ENCODE data around the gene IL17REL. TPM values are rescaled to one million over a fixed set of nuclear protein-coding genes. Genes with fewer than 3 reads are reported as not detected.

IL17REL gene
- total and polyA plus RNA-seq, 4 donors: 0.02 to 0.51 (median 0.19) TPM; not detected in 1

GRCh38 chr22:49953027-49953679, 59.4 kb downstream of the IL17REL start:
- Histone ChIP-seq H3K36me3 (ENCODE audit: control insufficient read depth in 4 of 4, insufficient read depth in 4 of 4, low read length in 4 of 4) (no peaks in the 10 kb centered on the region), H3K27me3 (ENCODE audit: control insufficient read depth in 3 of 3, insufficient read depth in 3 of 3, low read length in 2 of 3) (no peaks in the 10 kb centered on the region), H3K4me1 (ENCODE audit: control insufficient read depth in 5 of 5, insufficient read depth in 5 of 5, low read length in 5 of 5) (peaks cover 0 to 38% (median 32%) of the 10 kb centered on the region in 5 donors), H3K27ac (ENCODE audit: low read depth in 1 of 2, low read length in 1 of 2) (peak overlapping the region in 1 of 2 donors; percentile 94), H3K9me3 (ENCODE audit: control insufficient read depth in 4 of 4, insufficient read depth in 3 of 4, low read length in 3 of 4) (no peaks in the 10 kb centered on the region), H3K4me3 (no peak overlapping the region), H3K9ac (ENCODE audit: insufficient read depth in 1 of 2, low read length in 2 of 2) (no peak overlapping the region)
- ATAC-seq (ENCODE audit: insufficient read depth, low FRiP score) (no peak), DNase-seq (peak in 1 of 3 donors; percentile 50)
- 58 to 71% methylated on average over 20 of the region's 20 CpGs for WGBS, 2 donors
- no peak for TF ChIP-seq CTCF (IDR thresholded peaks at IDR 0.05; ENCODE audit: control extremely low read depth, extremely low read depth)

- no peak for TF ChIP-seq CTCF (IDR thresholded peaks at IDR 0.05; ENCODE audit: control extremely low read depth, extremely low read depth)
- ATAC-seq (ENCODE audit: insufficient read depth, low FRiP score): no peak
- no peak overlapping the region for H3K9ac ChIP-seq (ENCODE audit: insufficient read depth in 1 of 2, low read length in 2 of 2)
- H3K36me3 ChIP-seq (ENCODE audit: control insufficient read depth in 4 of 4, insufficient read depth in 4 of 4, low read length in 4 of 4): no peaks in the 10 kb centered on the region
- H3K4me3 ChIP-seq: no peak overlapping the region
- peak; percentile 43 to 57 (median 55) for DNase-seq
- peaks cover 0 to 43% (median 32%) of the 10 kb centered on the region in 5 donors for H3K4me1 ChIP-seq (ENCODE audit: control insufficient read depth in 5 of 5, insufficient read depth in 5 of 5, low read length in 5 of 5)
- H3K27ac ChIP-seq (ENCODE audit: low read depth in 1 of 2, low read length in 1 of 2): peak overlapping the region in 1 of 2 donors; percentile 94
- no peaks in the 10 kb centered on the region for H3K27me3 ChIP-seq (ENCODE audit: control insufficient read depth in 3 of 3, insufficient read depth in 3 of 3, low read length in 2 of 3)
- no peaks in the 10 kb centered on the region for H3K9me3 ChIP-seq (ENCODE audit: control insufficient read depth in 4 of 4, insufficient read depth in 3 of 4, low read length in 3 of 4)
- WGBS, 2 donors: 63 to 82% methylated on average over 24 of the region's 24 CpGs
These were observed 60.3 kb downstream of the IL17REL start for GRCh38 chr22:49951986-49952896.

GRCh38 chr22:49951678-49951985, 60.9 kb downstream of the IL17REL start:
- no peak for TF ChIP-seq CTCF (IDR thresholded peaks at IDR 0.05; ENCODE audit: control extremely low read depth, extremely low read depth)
- 72 to 88% methylated on average over 4 of the region's 4 CpGs for WGBS, 2 donors
- DNase-seq: no peak
- Histone ChIP-seq H3K36me3 (ENCODE audit: control insufficient read depth in 4 of 4, insufficient read depth in 4 of 4, low read length in 4 of 4) (no peaks in the 10 kb centered on the region), H3K9ac (ENCODE audit: insufficient read depth in 1 of 2, low read length in 2 of 2) (no peak overlapping the region), H3K4me3 (no peak overlapping the region), H3K4me1 (ENCODE audit: control insufficient read depth in 5 of 5, insufficient read depth in 5 of 5, low read length in 5 of 5) (peaks cover 0 to 47% (median 36%) of the 10 kb centered on the region in 5 donors), H3K27me3 (ENCODE audit: control insufficient read depth in 3 of 3, insufficient read depth in 3 of 3, low read length in 2 of 3) (no peaks in the 10 kb centered on the region), H3K9me3 (ENCODE audit: control insufficient read depth in 4 of 4, insufficient read depth in 3 of 4, low read length in 3 of 4) (no peaks in the 10 kb centered on the region), H3K27ac (ENCODE audit: low read depth in 1 of 2, low read length in 1 of 2) (peak overlapping the region in 1 of 2 donors; percentile 94)
- ATAC-seq (ENCODE audit: insufficient read depth, low FRiP score): no peak
